ENCODE data around the gene ATG2A.

DNA sequence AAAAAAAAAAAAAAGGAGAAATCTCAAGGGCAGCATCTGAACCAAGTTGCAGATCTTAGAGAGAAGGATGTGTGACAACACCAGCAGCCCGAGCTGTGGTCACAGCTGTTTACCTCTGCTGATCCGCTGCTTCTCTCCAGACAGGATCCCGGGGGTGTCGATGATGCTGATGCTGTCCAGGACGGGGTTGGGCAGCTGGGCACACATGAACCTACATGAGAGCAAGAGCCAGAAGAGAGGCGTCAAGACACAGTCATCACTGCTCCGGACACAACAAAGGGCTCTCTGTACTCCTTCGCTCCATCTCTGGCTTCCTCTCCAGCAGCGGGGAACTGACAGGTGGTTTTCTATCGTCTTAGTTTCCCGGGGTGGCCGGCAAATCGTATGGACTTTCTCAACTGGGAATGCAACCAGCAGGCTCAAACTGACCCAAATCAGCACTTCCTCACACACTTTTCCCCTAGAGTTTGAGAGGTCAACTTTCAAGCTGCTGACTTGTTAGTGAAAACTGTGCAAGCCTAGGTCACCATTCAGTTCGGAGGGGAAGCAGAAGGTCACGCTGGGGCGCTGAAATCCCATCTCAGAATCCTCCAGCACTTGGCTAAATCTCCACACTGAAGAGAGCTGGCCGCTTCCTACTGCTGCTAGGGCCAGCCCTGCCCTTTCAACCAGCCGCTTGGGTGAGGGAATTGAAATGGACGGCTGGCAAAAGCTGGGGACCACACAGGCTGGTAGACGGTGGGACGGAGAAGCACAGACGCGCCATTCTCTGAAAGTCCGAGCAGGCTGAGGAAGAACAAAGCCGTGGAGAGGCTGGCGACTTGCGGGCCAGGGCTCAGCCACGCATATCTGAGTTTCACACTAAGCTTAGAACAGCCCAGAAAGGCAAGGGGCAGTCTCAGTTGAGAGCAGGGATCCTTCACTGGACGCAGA is 42.4 kb downstream of the ATG2A start:
- no peak for TF ChIP-seq BHLHE40 (IDR thresholded peaks at IDR 0.05; ENCODE audit: low read length)
- TF ChIP-seq ZBTB12 (CRISPR knock-in tag; IDR thresholded peaks at IDR 0.05), result no peak
- no peak for TF ChIP-seq RCOR1 (IDR thresholded peaks at IDR 0.05; ENCODE audit: borderline replicate concordance in 1 of 2, low read depth in 2 of 2, low read length in 2 of 2)
- no peak for TF ChIP-seq IRF1 (CRISPR knock-in tag; IDR thresholded peaks at IDR 0.05; ENCODE audit: borderline replicate concordance)
- TF ChIP-seq ZFP36 (IDR thresholded peaks at IDR 0.05; ENCODE audit: low read depth, low read length, partially characterized antibody), result no peak
- TF ChIP-seq ETV1 (tag; conservative IDR thresholded peaks at IDR 0.05; ENCODE audit: low read depth), result no peak
- TF ChIP-seq EP300 (IDR thresholded peaks at IDR 0.05; ENCODE audit: low read length), result no peak
- TF ChIP-seq, protein P1, sequence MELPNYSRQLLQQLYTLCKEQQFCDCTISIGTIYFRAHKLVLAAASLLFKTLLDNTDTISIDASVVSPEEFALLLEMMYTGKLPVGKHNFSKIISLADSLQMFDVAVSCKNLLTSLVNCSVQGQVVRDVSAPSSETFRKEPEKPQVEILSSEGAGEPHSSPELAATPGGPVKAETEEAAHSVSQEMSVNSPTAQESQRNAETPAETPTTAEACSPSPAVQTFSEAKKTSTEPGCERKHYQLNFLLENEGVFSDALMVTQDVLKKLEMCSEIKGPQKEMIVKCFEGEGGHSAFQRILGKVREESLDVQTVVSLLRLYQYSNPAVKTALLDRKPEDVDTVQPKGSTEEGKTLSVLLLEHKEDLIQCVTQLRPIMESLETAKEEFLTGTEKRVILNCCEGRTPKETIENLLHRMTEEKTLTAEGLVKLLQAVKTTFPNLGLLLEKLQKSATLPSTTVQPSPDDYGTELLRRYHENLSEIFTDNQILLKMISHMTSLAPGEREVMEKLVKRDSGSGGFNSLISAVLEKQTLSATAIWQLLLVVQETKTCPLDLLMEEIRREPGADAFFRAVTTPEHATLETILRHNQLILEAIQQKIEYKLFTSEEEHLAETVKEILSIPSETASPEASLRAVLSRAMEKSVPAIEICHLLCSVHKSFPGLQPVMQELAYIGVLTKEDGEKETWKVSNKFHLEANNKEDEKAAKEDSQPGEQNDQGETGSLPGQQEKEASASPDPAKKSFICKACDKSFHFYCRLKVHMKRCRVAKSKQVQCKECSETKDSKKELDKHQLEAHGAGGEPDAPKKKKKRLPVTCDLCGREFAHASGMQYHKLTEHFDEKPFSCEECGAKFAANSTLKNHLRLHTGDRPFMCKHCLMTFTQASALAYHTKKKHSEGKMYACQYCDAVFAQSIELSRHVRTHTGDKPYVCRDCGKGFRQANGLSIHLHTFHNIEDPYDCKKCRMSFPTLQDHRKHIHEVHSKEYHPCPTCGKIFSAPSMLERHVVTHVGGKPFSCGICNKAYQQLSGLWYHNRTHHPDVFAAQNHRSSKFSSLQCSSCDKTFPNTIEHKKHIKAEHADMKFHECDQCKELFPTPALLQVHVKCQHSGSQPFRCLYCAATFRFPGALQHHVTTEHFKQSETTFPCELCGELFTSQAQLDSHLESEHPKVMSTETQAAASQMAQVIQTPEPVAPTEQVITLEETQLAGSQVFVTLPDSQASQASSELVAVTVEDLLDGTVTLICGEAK (IDR thresholded peaks at IDR 0.05), result no peak
- TF ChIP-seq, protein P1 (CRISPR knock-in tag; IDR thresholded peaks at IDR 0.05), result no peak

Measured in K562 (cell line).